ENCODE measurements around the gene ANP32D.

DNA sequence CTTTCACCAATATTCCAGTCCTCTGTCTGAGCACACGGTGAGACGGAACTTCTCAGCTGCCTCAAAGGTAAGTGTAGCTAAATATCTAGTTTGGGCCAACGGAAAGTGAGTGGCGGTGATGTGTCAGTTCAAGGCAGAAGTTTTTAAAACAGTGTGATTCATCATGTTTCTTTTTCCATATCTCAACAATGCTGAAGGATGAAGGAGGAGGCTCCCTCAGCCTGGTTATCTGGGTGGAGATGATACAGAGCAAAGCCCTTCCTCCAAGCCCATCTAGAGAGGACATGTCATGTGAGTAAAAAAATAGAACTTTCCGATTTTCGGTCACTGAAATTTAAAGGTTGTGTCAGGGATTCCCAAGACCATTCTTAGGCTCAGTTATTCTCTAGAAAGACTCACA, 13.1 kb upstream of the ANP32D start:
- TF ChIP-seq POLR2AphosphoS5 (IDR thresholded peaks at IDR 0.05; ENCODE audit: borderline replicate concordance, low read depth, low read length) (no peak), EZH2 (IDR thresholded peaks at IDR 0.05) (no peak)

Data from SK-N-MC (cell line).